ENCODE data around the gene BRD3.

BRD3 gene

GRCh38 chr9:134054891-134055811 lies 12.7 kb downstream of the BRD3 start:
- no peak for DNase-seq (ENCODE audit: low read depth in 1 of 2, low spot score in 1 of 2)

GRCh38 chr9:134053941-134054761 lies 13.7 kb downstream of the BRD3 start:
- DNase-seq (ENCODE audit: low read depth in 1 of 2, low spot score in 1 of 2): no peak

- DNase-seq (ENCODE audit: low read depth in 1 of 2, low spot score in 1 of 2): no peak
Observed at GRCh38 chr9:134053401-134053871, 14.4 kb downstream of the BRD3 start.

GRCh38 chr9:134052941-134053340 lies 14.9 kb downstream of the BRD3 start:
- no peak for DNase-seq (ENCODE audit: low read depth in 1 of 2, low spot score in 1 of 2)

- no peak for DNase-seq (ENCODE audit: low read depth in 1 of 2, low spot score in 1 of 2)
Observed at GRCh38 chr9:134052491-134052890, 15.3 kb downstream of the BRD3 start.

GRCh38 chr9:134051319-134051718 lies 16.5 kb downstream of the BRD3 start:
- DNase-seq (ENCODE audit: low read depth in 1 of 2, low spot score in 1 of 2): no peak

GRCh38 chr9:134050726-134051125 lies 17.1 kb downstream of the BRD3 start:
- DNase-seq (ENCODE audit: low read depth in 1 of 2, low spot score in 1 of 2): no peak

- no peak for DNase-seq (ENCODE audit: low read depth in 1 of 2, low spot score in 1 of 2)
Observed at GRCh38 chr9:134049772-134050588, 17.8 kb downstream of the BRD3 start.

GRCh38 chr9:134049236-134049635 lies 18.6 kb downstream of the BRD3 start:
- DNase-seq (ENCODE audit: low read depth in 1 of 2, low spot score in 1 of 2): no peak

GRCh38 chr9:134048582-134048968 lies 19.3 kb downstream of the BRD3 start:
- DNase-seq (ENCODE audit: low read depth in 1 of 2, low spot score in 1 of 2): no peak

GRCh38 chr9:134047868-134048581 lies 19.8 kb downstream of the BRD3 start:
- no peak for DNase-seq (ENCODE audit: low read depth in 1 of 2, low spot score in 1 of 2)

GRCh38 chr9:134046894-134047681 lies 20.7 kb downstream of the BRD3 start:
- no peak for DNase-seq (ENCODE audit: low read depth in 1 of 2, low spot score in 1 of 2)

GRCh38 chr9:134045841-134046544 lies 21.8 kb downstream of the BRD3 start:
- DNase-seq (ENCODE audit: low read depth in 1 of 2, low spot score in 1 of 2): no peak

- DNase-seq (ENCODE audit: low read depth in 1 of 2, low spot score in 1 of 2): no peak
Observed at GRCh38 chr9:134044944-134045343, 22.9 kb downstream of the BRD3 start.

GRCh38 chr9:134043531-134043988 lies 24.3 kb downstream of the BRD3 start:
- no peak for DNase-seq (ENCODE audit: low read depth in 1 of 2, low spot score in 1 of 2)

- no peak for DNase-seq (ENCODE audit: low read depth in 1 of 2, low spot score in 1 of 2)
Observed at GRCh38 chr9:134041649-134041962, 26.2 kb downstream of the BRD3 start.

- DNase-seq (ENCODE audit: low read depth in 1 of 2, low spot score in 1 of 2): no peak
Observed at GRCh38 chr9:134040781-134041648, 26.8 kb downstream of the BRD3 start.

- DNase-seq (ENCODE audit: low read depth in 1 of 2, low spot score in 1 of 2): no peak
Observed at GRCh38 chr9:134040176-134040565, 27.7 kb downstream of the BRD3 start.
